Ascending aorta (tissue), 2 donors: ENCODE measurements around the gene HSPA4L. TPM values are rescaled to one million over a fixed set of nuclear protein-coding genes. Genes with fewer than 3 reads are reported as not detected.
A peak's percentile ranks its signal among the peaks of the same experiment; 100 is the strongest.

ENCODE experiments used
- DNase-seq, 2 donors: peaks; one replicate each; pipeline ENCODE4 v3.0.0-alpha.2; 2019; ENCODE audit warnings: low spot score in 2 of 2
- H3K27ac ChIP-seq, 2 donors: fragments of 200-600 bp; sonication (generic); one replicate each; pipeline ENCODE4 v1.5.1; 2016 to 2017; ENCODE audit warnings: mild to moderate bottlenecking in 1 of 2
- H3K27me3 ChIP-seq: fragments of 200-600 bp; sonication (generic); one replicate; pipeline ENCODE4 v1.5.1; 2017
- H3K36me3 ChIP-seq, 2 donors: fragments of 200-600 bp; sonication (generic); one replicate each; pipeline ENCODE4 v1.5.1; 2016
- H3K4me1 ChIP-seq, 2 donors: fragments of 200-600 bp; sonication (generic); one replicate each; pipeline ENCODE4 v1.5.1; 2016 to 2017; ENCODE audit warnings: mild to moderate bottlenecking in 1 of 2
- H3K4me3 ChIP-seq, 2 donors: fragments of 200-600 bp; sonication (generic); one replicate each; pipeline ENCODE4 v1.5.1; 2016 to 2017; ENCODE audit warnings: mild to moderate bottlenecking in 1 of 2
- H3K9me3 ChIP-seq, 2 donors: fragments of 200-600 bp; sonication (generic); one replicate each; pipeline ENCODE4 v1.5.1; 2016
- CTCF ChIP-seq, 3 experiments: fragments of 200-600 bp in 2 of 3; fragments of 450-650 bp in 1 of 3; sonication (generic) in 2 of 3; IDR thresholded peaks; one replicate each; pipeline ENCODE4 v1.5.1; 2016 to 2019; ENCODE audit warnings: antibody characterized with exemption in 3 of 3, mild to moderate bottlenecking in 1 of 3, moderate library complexity in 1 of 3
- intact Hi-C: fragments of 100-400 bp; cut with DNase I; formaldehyde crosslinking; loops from one replicate; pipeline ENCODE4 v1.15.1; 2023
- total RNA-seq: library from RNA; depleted of rRNA; stranded (reverse); fragments of >200 nt; gene quantifications from one replicate; pipeline ENCODE4 v1.1.0, GENCODE V29; 2016

Gene HSPA4L
- total RNA-seq, 1 donor from 2014 or later = 5.5 TPM

- no peak for DNase-seq
- H3K9me3 ChIP-seq = no peaks in the 10 kb centered on the region
- H3K4me1 ChIP-seq = no peaks in the 10 kb centered on the region
- peak overlapping the region; percentile 80 to 89 for H3K27ac ChIP-seq
- H3K4me3 ChIP-seq = peak overlapping the region; percentile 81 to 86
- H3K27me3 ChIP-seq = no peaks in the 10 kb centered on the region
- intact Hi-C loops = loop anchor here (2.0 to 10.0 kb wide), 6 partner anchors 98 to 1311 kb away; partner anchors contain the start of genes ABHD18, C4orf33, INTU and LARP1B
- no peaks in the 10 kb centered on the region for H3K36me3 ChIP-seq
- TF ChIP-seq CTCF (IDR thresholded peaks at IDR 0.05) = no peak
Measured at GRCh38 chr4:127783955-127784770, 2.0 kb downstream of the HSPA4L start.

- intact Hi-C loops = loop anchor here (10.0 kb wide), 2 partner anchors 496 to 1306 kb away; partner anchors contain the start of genes C4orf33, PGRMC2 and SCLT1
- Histone ChIP-seq H3K4me1 (no peaks in the 10 kb centered on the region), H3K4me3 (no peak overlapping the region), H3K36me3 (no peaks in the 10 kb centered on the region), H3K9me3 (no peaks in the 10 kb centered on the region), H3K27me3 (no peaks in the 10 kb centered on the region), H3K27ac (no peak overlapping the region)
- DNase-seq = no peak
- peak in 1 of 3 experiments; percentile 21 for TF ChIP-seq CTCF (IDR thresholded peaks at IDR 0.05)
Measured at GRCh38 chr4:127788517-127788916, 6.4 kb downstream of the HSPA4L start.

GRCh38 chr4:127791391-127791790 lies 9.3 kb downstream of the HSPA4L start:
- H3K9me3 ChIP-seq = no peaks in the 10 kb centered on the region
- H3K4me1 ChIP-seq = no peaks in the 10 kb centered on the region
- H3K4me3 ChIP-seq = no peak overlapping the region
- H3K27ac ChIP-seq = no peak overlapping the region
- H3K36me3 ChIP-seq = no peaks in the 10 kb centered on the region
- intact Hi-C loops = no loop called here
- H3K27me3 ChIP-seq = no peaks in the 10 kb centered on the region
- no peak for DNase-seq
- TF ChIP-seq CTCF (IDR thresholded peaks at IDR 0.05) = no peak

GRCh38 chr4:127793528-127793927 lies 11.4 kb downstream of the HSPA4L start:
- Histone ChIP-seq H3K4me3 (no peak overlapping the region), H3K4me1 (no peaks in the 10 kb centered on the region), H3K27ac (no peak overlapping the region), H3K36me3 (no peaks in the 10 kb centered on the region), H3K27me3 (no peaks in the 10 kb centered on the region), H3K9me3 (no peaks in the 10 kb centered on the region)
- DNase-seq = no peak
- TF ChIP-seq CTCF (IDR thresholded peaks at IDR 0.05) = no peak
- intact Hi-C loops = no loop called here

- Histone ChIP-seq H3K4me3 (no peak overlapping the region), H3K36me3 (peaks cover 0 to 6% of the 10 kb centered on the region in 2 donors), H3K27me3 (no peaks in the 10 kb centered on the region), H3K9me3 (no peaks in the 10 kb centered on the region), H3K27ac (no peak overlapping the region), H3K4me1 (no peaks in the 10 kb centered on the region)
- DNase-seq = no peak
- intact Hi-C loops = no loop called here
- TF ChIP-seq CTCF (IDR thresholded peaks at IDR 0.05) = no peak
Measured at GRCh38 chr4:127799711-127800110, 17.6 kb downstream of the HSPA4L start.
